CD14-positive monocyte (primary cell): ENCODE results near the gene HINT2. TPM values are rescaled to one million over a fixed set of nuclear protein-coding genes. Genes with fewer than 3 reads are reported as not detected.

Experiments used
- DNase-seq, 3 donors: peaks; one replicate each; pipeline ENCODE4 v3.0.0-alpha.2; 2011 to 2022
- H2AFZ ChIP-seq: 2 replicates; pipeline ENCODE4 v1.6.0; 2012; ENCODE audit warnings: mild to moderate bottlenecking, low read depth, low read length, inconsistent platforms; ENCODE audit not compliant: insufficient read depth, poor library complexity, severe bottlenecking
- H3K27ac ChIP-seq, 2 donors: 1 replicate in 1 of 2; 2 replicates in 1 of 2; pipeline ENCODE4 v1.5.1; 2012 to 2013; ENCODE audit warnings: low read length in 2 of 2, control low read depth in 1 of 2, inconsistent platforms in 1 of 2, low read depth in 1 of 2, mild to moderate bottlenecking in 1 of 2
- H3K27me3 ChIP-seq, 2 donors: one replicate each; pipeline versions ENCODE4 v1.6.0 to v1.6.1; 2011 to 2013; ENCODE audit warnings: low read length in 2 of 2; ENCODE audit not compliant: control insufficient read depth in 2 of 2, insufficient read depth in 2 of 2
- H3K36me3 ChIP-seq, 2 donors: replicated peaks in 1 of 2; 1 replicate in 1 of 2; 2 replicates in 1 of 2; pipeline versions ENCODE4 v1.5.1 to v1.6.1; 2012 to 2013; ENCODE audit warnings: low read length in 2 of 2, control low read depth in 1 of 2, inconsistent platforms in 1 of 2, mild to moderate bottlenecking in 1 of 2; ENCODE audit not compliant: insufficient read depth in 2 of 2, control insufficient read depth in 1 of 2
- H3K4me1 ChIP-seq, 2 donors: 1 replicate in 1 of 2; 2 replicates in 1 of 2; pipeline versions ENCODE4 v1.5.1 to v1.6.1; 2012 to 2013; ENCODE audit warnings: low read length in 2 of 2, control low read depth in 1 of 2, inconsistent platforms in 1 of 2, mild to moderate bottlenecking in 1 of 2, moderate library complexity in 1 of 2; ENCODE audit not compliant: insufficient read depth in 2 of 2, control insufficient read depth in 1 of 2
- H3K4me2 ChIP-seq: replicated peaks from 2 replicates; pipeline ENCODE3; 2012; ENCODE audit warnings: low read length, moderate library complexity, mild to moderate bottlenecking; ENCODE audit not compliant: poor library complexity, severe bottlenecking; ENCODE audit errors: extremely low read depth
- H3K4me3 ChIP-seq, 3 experiments: fragments of 200-600 bp in 1 of 3; sonication (generic) in 1 of 3; replicated peaks in 1 of 3; 1 replicate in 2 of 3; 2 replicates in 1 of 3; pipeline ENCODE4 v1.5.1; 2011 to 2013; ENCODE audit warnings: low read length in 3 of 3, mild to moderate bottlenecking in 3 of 3, control low read depth in 2 of 3, low read depth in 2 of 3, inconsistent platforms in 1 of 3, moderate library complexity in 1 of 3
- H3K79me2 ChIP-seq: 2 replicates; pipeline ENCODE4 v1.6.0; 2012; ENCODE audit warnings: mild to moderate bottlenecking, control low read depth, inconsistent platforms, low read length, moderate library complexity; ENCODE audit not compliant: insufficient read depth
- H3K9ac ChIP-seq: 2 replicates; pipeline ENCODE4 v1.6.0; 2017; ENCODE audit warnings: low read length, mild to moderate bottlenecking; ENCODE audit not compliant: insufficient read depth, poor library complexity, severe bottlenecking
- H3K9me3 ChIP-seq, 2 donors: replicated peaks in 1 of 2; 1 replicate in 1 of 2; 2 replicates in 1 of 2; pipeline versions ENCODE4 v1.5.1 to v1.6.1; 2012 to 2013; ENCODE audit warnings: low read length in 2 of 2, control low read depth in 1 of 2; ENCODE audit not compliant: control insufficient read depth in 1 of 2, insufficient read depth in 1 of 2
- H4K20me1 ChIP-seq: 2 replicates; pipeline ENCODE4 v1.6.0; 2012; ENCODE audit warnings: mild to moderate bottlenecking, low read length, control low read depth, moderate library complexity; ENCODE audit not compliant: insufficient read depth
- H3K27ac Mint-ChIP-seq, 7 donors: one replicate each; pipeline ENCODE4 v1.8.0; 2020; ENCODE audit warnings: mild to moderate bottlenecking in 7 of 7, mixed read lengths in 7 of 7, moderate library complexity in 6 of 7, inconsistent platforms in 2 of 7
- H3K27me3 Mint-ChIP-seq, 3 donors: one replicate each; pipeline ENCODE4 v1.8.0; 2021 to 2022; ENCODE audit warnings: low read depth in 3 of 3, mild to moderate bottlenecking in 3 of 3, mixed read lengths in 3 of 3, moderate library complexity in 3 of 3, inconsistent platforms in 1 of 3
- H3K36me3 Mint-ChIP-seq, 2 donors: one replicate each; pipeline ENCODE4 v1.8.0; 2020; ENCODE audit warnings: mixed read lengths in 2 of 2, inconsistent platforms in 1 of 2, mild to moderate bottlenecking in 1 of 2
- H3K4me1 Mint-ChIP-seq: one replicate; pipeline ENCODE4 v1.8.0; 2020; ENCODE audit warnings: mild to moderate bottlenecking, mixed read lengths
- H3K4me3 Mint-ChIP-seq, 2 donors: one replicate each; pipeline ENCODE4 v1.8.0; 2020; ENCODE audit warnings: mild to moderate bottlenecking in 2 of 2, mixed read lengths in 2 of 2, moderate library complexity in 1 of 2
- H3K9me3 Mint-ChIP-seq, 7 donors: one replicate each; pipeline ENCODE4 v1.8.0; 2020 to 2022; ENCODE audit warnings: mixed read lengths in 7 of 7, mild to moderate bottlenecking in 6 of 7, moderate library complexity in 6 of 7, inconsistent platforms in 2 of 7
- WGBS: methylation state at CpG from one replicate; pipeline ENCODE4 v1.1.5; 2013; ENCODE audit warnings: missing lambda C conversion rate; ENCODE audit not compliant: insufficient coverage; 5-methylcytosine and 5-hydroxymethylcytosine counted together
- intact Hi-C, 2 donors: fragments of 100-400 bp; cut with micrococcal nuclease; formaldehyde crosslinking; loops; one replicate each; pipeline versions ENCODE4 v1.15.0 to v1.15.1; 2023
- polyA plus RNA-seq, 3 donors: library from polyadenylated mRNA; depleted of rRNA in 1 of 3; unstranded in 2 of 3; stranded (reverse) in 1 of 3; fragments of 300-500 nt in 2 of 3; fragments of >200 nt in 1 of 3; fragmentation: Illumina TruSeq in 2 of 3; gene quantifications; 1 replicate in 2 of 3; 2 replicates in 1 of 3; pipeline ENCODE4 v1.2.3, GENCODE V29; 2012 to 2021
- TF ChIP-seq, protein P1 (sequence below): fragments of 200-600 bp; IDR thresholded peaks from one replicate; pipeline ENCODE4 v1.8.0; 2022; ENCODE audit warnings: antibody characterized with exemption, mild to moderate bottlenecking

Gene HINT2
- polyA plus RNA-seq, 3 donors = 19.9 to 64.5 (median 59.1) TPM

DNA sequence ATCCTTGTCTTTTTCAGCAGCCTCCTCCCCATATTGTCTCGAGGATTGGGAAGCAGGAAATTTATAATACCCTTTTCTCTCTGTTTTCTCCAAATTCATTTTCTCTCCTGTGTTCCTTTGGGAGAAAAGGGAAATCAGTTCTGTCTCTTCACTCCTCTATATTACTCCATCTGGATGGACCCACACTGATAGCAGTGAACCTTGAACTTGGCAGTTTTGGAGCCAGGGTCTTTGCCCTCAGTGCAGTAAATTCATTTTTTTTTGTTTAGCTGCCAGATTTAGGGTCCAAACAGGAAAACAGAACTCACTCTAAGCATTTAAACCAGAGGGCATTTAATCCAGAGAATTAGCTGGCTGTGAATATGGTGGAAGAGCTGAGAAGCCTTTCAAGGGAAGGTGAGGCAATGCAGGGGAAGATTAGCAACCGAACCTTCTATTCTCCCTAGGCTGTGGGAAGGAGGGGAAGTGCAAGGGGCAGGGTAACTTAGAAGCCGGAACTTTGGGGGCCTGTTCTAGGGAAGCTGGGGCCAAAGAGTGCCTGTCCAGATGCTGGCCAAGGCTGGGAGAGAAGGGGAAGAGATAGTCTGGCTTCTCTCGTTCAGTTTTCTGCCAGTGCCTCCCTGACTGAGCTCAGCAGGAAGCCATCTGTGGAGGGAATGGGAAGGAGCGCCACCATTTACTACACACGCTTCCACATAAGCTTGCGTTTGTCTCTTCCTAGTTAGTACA lies 39.8 kb downstream of the HINT2 start:
- peak overlapping the region in 1 of 3 experiments; percentile 18 for H3K4me3 ChIP-seq

DNA sequence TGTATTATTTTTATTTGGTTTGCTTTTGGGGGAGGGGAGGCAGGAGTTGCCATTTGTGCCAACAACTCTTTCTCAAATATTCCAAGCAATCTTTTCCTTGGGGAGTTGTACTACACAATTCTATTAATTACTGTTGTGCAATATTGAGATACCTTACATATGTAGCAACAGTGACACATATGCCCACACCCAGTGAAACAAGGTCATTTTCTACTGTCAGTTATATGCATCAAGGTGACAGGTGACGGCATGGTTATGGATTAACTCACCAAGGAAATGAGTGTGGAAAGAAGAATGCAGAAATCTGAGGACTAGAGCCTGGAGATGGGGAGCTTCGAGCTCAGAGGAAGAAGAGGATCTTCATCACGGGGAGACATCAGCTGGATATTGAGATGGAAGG lies 42.9 kb downstream of the HINT2 start:
- H3K4me3 Mint-ChIP-seq = no peak overlapping the region
- intact Hi-C loops = no loop called here
- Histone ChIP-seq H3K27ac (no peak overlapping the region), H3K27me3 (no peaks in the 10 kb centered on the region), H3K4me1 (peaks cover 15 to 16% of the 10 kb centered on the region in 2 donors), H3K4me2 (no peak overlapping the region), H4K20me1 (no peaks in the 10 kb centered on the region), H3K79me2 (no peaks in the 10 kb centered on the region), H3K9me3 (no peaks in the 10 kb centered on the region), H2AFZ (no peak overlapping the region), H3K4me3 (no peak overlapping the region), H3K36me3 (no peaks in the 10 kb centered on the region), H3K9ac (no peak overlapping the region)
- peaks cover 0 to 2% (median 1%) of the 10 kb centered on the region in 3 donors for H3K27me3 Mint-ChIP-seq
- WGBS = 100% methylated on average over 2 of the region's 3 CpGs
- H3K4me1 Mint-ChIP-seq = peaks cover 16% of the 10 kb centered on the region
- no peak for DNase-seq
- H3K9me3 Mint-ChIP-seq = no peaks in the 10 kb centered on the region
- no peak overlapping the region for H3K27ac Mint-ChIP-seq
- TF ChIP-seq, protein P1, sequence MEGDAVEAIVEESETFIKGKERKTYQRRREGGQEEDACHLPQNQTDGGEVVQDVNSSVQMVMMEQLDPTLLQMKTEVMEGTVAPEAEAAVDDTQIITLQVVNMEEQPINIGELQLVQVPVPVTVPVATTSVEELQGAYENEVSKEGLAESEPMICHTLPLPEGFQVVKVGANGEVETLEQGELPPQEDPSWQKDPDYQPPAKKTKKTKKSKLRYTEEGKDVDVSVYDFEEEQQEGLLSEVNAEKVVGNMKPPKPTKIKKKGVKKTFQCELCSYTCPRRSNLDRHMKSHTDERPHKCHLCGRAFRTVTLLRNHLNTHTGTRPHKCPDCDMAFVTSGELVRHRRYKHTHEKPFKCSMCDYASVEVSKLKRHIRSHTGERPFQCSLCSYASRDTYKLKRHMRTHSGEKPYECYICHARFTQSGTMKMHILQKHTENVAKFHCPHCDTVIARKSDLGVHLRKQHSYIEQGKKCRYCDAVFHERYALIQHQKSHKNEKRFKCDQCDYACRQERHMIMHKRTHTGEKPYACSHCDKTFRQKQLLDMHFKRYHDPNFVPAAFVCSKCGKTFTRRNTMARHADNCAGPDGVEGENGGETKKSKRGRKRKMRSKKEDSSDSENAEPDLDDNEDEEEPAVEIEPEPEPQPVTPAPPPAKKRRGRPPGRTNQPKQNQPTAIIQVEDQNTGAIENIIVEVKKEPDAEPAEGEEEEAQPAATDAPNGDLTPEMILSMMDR = no peak
- no peaks in the 10 kb centered on the region for H3K36me3 Mint-ChIP-seq

More for the DNA sequence above, 39.8 kb downstream of the HINT2 start:
- Mint-ChIP-seq H3K9me3 (no peaks in the 10 kb centered on the region), H3K4me3 (peak overlapping the region in 1 of 2 donors; percentile 57), H3K4me1 (peaks cover 16% of the 10 kb centered on the region), H3K27me3 (peaks cover 0 to 2% (median 1%) of the 10 kb centered on the region in 3 donors), H3K36me3 (no peaks in the 10 kb centered on the region), H3K27ac (peak overlapping the region in 5 of 7 donors; percentile 21 to 80 (median 69))
- peaks cover 15 to 16% of the 10 kb centered on the region in 2 donors for H3K4me1 ChIP-seq
- H3K9ac ChIP-seq = no peak overlapping the region
- peak overlapping the region; percentile 49 for H2AFZ ChIP-seq
- H3K27ac ChIP-seq = peak overlapping the region in 1 of 2 donors; percentile 32
- H3K9me3 ChIP-seq = no peaks in the 10 kb centered on the region
- intact Hi-C loops = no loop called here
- no peaks in the 10 kb centered on the region for H3K27me3 ChIP-seq
- 0% methylated on average over 2 of the region's 7 CpGs for WGBS
- TF ChIP-seq, protein P1 = no peak
- H4K20me1 ChIP-seq = no peaks in the 10 kb centered on the region
- no peaks in the 10 kb centered on the region for H3K36me3 ChIP-seq
- no peaks in the 10 kb centered on the region for H3K79me2 ChIP-seq
- peak; percentile 32 to 43 (median 40) for DNase-seq
- H3K4me2 ChIP-seq = peak overlapping the region; percentile 46
